GM19468 (cell line): ENCODE measurements around the gene DISP2.

Source experiments
- ATAC-seq: cut with Tn5 transposase; IDR thresholded peaks from one replicate; pipeline ENCODE4 v1.9.1; 2021; ENCODE audit warnings: mild to moderate bottlenecking, moderate library complexity, moderate number of reproducible peaks; ENCODE audit not compliant: unreplicated experiment; ENCODE audit errors: extremely low read depth

Gene DISP2

DNA sequence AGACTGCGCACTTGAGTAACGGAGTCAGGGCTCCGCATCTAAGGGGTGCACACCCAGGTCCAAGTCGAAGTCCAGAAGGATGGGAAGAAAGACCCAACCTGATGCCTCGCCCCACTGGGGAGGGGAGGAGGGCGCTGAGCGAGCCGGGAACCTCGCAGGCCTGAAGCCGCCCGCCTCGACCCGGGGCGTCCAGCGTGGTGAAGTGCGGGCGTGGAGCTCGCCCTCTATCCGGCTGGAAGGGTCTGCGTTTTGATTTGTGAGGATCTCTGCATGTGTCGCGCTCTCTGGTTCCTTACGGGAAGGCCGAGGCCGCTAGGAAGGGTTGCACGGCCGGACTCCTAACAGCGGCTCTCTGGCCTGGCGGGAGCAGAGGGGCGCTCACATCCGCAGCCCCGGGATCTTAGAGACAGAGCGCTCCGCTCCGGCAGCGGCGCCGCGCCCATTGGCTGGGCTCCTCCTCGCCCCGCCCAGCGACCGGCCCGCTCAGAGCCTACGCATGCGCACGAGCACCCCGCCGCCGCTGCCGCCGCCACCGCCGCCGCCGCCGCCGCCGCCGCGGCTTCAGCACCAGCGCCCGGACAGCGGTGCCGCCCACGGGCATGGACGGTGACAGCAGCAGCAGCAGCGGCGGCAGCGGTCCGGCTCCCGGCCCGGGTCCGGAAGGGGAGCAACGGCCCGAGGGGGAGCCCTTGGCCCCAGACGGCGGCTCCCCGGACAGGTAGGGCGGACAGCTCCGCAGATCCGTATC, at the start of gene DISP2:
Gene DISP2, plus strand, starts transcription at position 497 of the 748 bp plus-strand sequence. Its CDS starts 103 bp downstream, at position 600.
- no peak for ATAC-seq

- no peak for ATAC-seq
These were observed 48.6 kb upstream of the DISP2 start for GRCh38 chr15:40309344-40309862.

GRCh38 chr15:40310001-40310959, 47.7 kb upstream of the DISP2 start:
- ATAC-seq = no peak

DNA sequence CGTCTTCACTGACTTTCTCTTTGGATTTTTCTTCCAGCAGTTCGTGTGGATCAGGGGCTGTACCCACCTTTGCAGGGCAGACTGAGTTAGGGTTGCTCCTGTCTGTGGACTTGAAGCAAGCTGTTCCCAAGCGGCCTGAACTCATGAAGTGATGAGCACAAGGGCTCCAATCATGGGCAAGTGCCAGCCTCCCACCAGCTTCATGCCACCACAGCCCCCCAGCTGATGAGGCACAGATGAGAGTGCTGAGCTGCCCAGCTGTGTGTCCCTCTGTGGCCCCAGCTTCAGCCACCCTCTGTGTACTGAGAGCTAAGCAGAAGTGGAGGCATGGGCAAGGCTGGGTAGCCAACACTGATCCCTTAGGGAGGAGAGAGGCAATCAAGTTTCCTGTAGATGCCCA, 47.0 kb upstream of the DISP2 start:
- ATAC-seq = no peak

DNA sequence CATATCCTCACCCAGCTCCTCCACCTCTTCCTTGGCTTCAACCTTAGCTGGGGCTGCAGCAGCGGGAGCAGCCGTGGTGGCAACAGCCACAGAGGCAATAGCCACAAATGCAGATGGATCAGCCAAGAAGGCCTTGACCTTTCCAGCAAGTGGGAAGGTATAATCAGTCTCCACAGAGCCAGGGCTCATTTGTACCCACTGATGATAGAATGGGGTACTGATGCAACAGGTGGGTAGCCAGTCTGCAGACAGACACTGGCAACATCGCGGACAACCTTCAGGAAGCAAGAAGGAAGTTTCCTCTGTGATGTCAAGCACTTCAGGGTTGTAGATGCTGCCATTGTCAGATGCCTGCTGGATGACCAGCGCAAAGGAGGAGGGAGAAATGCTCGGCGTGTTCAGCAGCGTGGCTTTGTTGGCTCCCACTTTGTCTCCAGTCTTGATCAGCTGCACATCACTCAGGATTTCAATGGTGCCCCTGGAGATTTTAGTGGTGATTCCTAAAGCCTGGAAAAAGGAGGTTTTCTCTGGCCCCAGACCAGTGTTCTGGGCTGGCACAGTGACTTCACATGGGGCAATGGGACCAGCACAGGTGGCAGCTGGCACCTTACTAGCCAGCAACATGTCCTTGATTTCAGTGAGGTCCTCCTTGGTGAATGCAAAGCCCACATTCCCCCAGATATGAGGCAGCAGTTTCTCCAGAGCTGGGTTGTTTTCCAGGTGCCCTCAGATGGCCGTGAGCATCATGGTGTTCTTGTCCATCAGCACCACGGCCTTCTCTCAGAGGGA, 45.5 kb upstream of the DISP2 start:
- no peak for ATAC-seq

DNA sequence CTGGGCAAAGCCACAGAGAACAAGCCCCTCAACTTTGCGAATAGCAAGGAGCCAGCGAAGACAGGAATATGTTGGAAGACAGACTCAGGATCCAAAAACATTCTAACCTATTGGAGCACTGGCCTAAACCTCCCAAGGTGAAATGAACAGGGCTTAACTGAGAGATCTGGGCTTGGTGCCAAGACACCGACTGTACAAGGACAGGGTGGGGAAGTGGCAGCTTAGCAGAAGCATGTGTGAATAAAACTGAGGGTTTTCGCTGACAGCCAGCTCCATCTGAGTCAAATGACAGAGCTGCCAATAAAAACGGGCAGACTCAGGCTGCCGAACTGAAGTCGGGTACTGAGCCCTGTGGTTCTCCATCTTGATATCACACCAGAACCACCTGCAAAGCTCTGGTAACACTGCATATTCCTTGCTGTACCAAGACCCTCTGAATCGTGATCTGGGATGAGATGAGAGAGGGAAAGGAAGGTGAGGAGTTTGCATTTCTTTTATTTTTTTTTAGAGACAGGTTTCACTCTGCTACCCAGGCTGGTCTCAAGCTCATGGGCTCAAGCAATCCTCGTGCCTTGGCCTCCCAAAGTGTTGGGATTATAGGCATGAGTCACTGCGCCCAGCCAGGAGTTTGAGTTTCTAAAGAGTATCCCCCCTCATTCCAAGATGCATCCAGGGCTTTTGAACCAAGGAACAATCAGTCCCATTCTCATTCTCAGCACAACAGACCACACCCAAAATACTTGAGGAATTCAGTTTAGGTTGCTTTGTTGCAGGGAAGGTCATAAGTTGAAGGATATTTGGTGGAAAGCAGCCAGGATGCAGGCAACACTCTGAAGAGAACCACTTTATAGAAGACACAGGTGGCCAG, 44.3 kb upstream of the DISP2 start:
- ATAC-seq = no peak

DNA sequence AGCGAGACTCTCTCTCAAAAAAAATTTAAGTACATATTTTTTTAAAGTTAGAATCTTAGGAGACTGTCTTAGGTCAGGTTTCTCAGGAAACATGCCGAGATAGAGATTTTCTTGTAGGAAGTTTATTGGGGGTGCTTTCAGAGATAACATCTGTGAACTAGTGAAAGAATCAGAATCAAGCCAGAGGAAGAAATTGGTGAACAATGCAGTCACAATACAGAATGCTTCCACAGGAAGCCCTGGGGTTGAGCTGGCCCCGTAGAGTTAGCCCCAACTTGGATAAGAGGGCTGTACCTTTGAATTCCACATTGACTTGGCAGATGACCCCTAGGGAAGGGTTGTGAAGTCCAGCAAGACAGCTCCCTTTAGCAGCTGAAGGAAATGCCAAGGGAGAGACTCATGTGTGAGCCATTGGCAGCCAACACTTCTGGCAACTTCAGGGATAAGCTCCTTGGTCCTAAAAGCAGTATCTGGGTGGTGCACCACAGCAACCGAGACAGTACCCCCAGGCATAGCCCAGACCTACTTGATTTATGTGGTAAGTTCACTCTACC, 43.2 kb upstream of the DISP2 start:
- ATAC-seq = no peak

DNA sequence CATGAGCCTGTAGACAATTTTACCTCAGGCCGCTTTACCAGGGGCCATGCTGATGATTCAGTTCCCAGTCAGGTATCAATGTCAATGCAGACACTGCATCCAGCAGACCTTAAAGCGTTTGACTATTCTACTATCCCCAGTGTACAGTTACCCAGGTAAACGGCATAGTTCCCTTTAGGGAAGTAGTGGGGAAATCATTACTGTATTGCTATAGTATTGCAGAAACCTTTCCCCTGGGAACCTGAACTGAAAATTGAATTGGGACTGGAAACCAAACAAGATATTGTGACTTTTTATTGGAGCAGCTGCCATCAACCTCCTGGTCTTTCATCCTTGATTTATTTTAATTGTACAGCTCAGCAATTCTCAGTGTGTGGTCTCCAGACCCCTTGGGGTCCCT, 41.1 kb upstream of the DISP2 start:
- no peak for ATAC-seq

GRCh38 chr15:40317580-40317979, 40.4 kb upstream of the DISP2 start:
- no peak for ATAC-seq

DNA sequence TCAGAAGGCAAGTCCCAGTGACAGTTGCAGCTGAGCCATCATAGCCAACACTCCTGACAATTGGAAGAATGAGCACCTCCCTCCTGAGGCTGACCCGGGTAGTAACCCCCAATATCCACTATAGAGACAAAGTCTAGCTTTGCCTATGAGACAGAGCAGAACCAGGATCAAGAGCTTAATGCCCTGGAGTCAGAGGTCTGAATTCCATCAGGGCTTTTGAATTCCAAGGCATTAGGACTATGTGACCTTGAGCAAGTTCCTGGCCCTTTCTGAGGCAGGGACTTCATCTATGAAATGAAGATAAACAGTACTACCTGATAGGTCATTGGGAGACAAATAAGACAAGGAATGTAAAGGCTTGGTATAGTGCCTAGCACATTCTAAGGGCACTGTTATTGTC, 37.6 kb upstream of the DISP2 start:
- ATAC-seq = no peak

DNA sequence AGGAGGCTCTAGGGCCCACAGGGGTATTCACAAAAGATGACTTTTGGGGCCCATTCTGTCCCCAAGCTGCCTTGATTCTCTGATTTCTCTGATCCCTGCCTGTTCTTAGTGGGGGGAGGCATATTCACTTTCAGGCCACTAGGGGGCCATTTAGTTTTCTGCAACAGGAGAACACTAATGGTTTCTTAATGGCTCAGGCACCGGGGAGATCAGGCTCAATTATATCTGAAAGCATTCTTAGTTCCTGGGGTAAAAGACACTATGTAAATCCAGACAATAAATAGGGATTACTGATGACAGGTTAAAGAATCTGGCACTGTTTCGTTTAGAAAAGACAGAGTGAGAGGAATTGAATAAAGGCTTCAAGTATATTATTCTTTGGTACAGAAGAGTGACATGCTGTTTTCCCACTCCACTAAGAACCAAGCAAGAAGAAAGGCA, 37.1 kb upstream of the DISP2 start:
- ATAC-seq = no peak

DNA sequence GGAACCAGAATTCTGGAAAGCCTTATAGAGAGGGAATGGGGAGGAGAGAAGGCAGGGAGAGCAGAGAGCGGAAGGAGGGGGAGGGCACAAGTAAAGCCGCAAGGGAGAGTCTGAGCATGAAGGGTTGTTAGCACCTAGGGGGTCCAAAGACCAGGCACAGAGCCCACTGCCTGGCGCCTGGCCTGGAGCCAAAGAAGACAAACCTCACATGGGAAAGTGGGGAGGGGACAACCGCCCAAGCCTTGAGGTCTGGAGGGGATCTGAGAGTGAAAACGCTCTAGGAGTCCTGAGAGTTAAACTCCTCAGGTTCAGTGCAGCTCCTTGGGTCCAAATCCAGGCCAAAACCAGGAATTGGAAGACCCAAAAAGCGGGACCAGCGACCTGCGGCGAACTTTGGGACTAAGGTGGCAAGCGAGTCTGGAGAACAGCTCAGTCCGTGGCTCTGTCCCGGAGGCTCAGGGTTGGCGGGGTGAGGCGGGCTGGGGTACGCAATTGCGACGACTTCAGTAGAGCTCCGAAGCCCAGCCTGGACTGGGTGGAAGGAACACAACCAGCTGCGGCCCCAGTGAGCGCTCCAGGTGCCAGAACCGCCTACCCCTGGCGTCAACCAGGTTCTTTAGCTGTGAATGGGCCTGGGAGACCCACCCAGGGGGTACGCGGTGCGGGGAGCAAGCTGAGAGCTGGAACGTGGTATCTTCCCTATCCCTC, 35.3 kb upstream of the DISP2 start:
- no peak for ATAC-seq

DNA sequence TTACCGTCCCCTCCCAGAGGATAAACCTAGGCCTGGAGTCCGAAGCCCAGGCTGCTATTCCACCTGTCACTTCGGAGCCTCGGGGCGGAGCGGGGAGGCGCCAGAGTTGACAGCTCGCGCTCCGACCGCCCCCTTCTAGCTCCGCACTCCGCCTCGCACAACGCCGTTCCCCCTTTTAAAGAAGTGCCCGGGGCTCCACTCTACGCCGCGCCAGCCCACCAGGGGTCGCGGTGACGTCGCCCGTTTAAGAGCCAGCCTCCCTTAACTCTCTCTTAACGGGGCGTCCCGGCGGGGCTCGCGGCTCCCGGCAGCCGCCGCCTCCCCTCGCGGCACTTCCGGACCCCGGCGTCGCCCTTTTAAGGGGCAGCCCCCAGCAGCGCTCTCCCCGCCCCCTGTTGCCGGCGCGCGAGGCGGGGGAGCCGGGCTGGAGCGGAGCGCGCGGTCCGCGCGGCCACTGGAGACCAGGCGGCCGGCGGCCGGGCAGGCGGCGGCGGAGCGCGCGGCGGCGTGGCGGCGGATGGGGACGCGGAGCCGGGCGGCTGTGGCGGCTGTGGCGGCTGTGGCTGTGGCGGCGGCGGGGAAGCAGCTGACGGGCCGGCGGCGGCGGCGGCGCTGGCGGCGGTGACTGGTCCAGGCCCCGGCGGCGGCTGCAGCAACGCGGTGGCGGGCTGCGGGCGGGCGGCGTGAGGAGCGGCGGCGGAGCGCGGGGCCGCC, 34.6 kb upstream of the DISP2 start, which contains the start of gene INAFM2:
Gene INAFM2, plus strand, starts transcription at position 454 of the 714 bp plus-strand sequence. CDS start 364 bp downstream, outside the sequence.
- peak; percentile 80 for ATAC-seq

GRCh38 chr15:40323953-40324937, 33.8 kb upstream of the DISP2 start:
- no peak for ATAC-seq

GRCh38 chr15:40325188-40325587, 32.8 kb upstream of the DISP2 start:
- no peak for ATAC-seq

DNA sequence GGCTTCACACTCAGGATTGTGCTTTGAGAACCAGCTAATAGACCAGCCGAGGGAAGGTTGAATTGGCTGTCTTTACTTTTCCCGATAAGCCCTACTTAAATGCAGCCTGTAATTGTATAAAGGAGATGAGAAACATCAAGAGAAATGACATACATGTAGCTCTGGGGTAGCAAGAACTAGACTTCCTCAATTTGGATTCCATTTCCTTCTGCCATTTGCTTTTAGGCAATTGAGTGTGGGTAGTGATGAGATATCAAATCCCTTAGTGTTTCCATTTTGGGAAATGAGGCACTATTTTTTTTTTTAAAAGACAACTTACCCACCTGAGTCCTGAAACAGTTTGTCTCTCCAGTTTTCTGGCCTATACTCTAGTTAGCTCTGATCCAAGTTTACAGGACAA, 32.3 kb upstream of the DISP2 start:
- no peak for ATAC-seq
